CD4-positive, alpha-beta memory T cell (primary cell): Measurements from ENCODE around the gene ZNF618. TPM values are rescaled to one million over a fixed set of nuclear protein-coding genes. Genes with fewer than 3 reads are reported as not detected.

ENCODE experiments used
- CTCF ChIA-PET: fragments of 350-600 bp; sonication (Branson Sonifier 250); formaldehyde crosslinking; loops from one replicate; lab custom pipeline; 2021; ENCODE audit warnings: inconsistent platforms; ENCODE audit not compliant: partially characterized antibody; lab: Charles Lee
- POLR2A ChIA-PET: fragments of 350-600 bp; sonication (Branson Sonifier 250); formaldehyde crosslinking; loops from one replicate; lab custom pipeline; 2021; ENCODE audit not compliant: partially characterized antibody; lab: Charles Lee
- DNase-seq, 5 donors: peaks; one replicate each; pipeline versions ENCODE4 v3.0.0 to v3.0.0-alpha.2; 2020 to 2022; ENCODE audit warnings: mixed read lengths in 1 of 5
- H3K27ac ChIP-seq: one replicate; pipeline ENCODE4 v1.7.0; 2013; ENCODE audit warnings: low read depth, low read length
- H3K27me3 ChIP-seq: 2 replicates; pipeline ENCODE4 v1.7.0; 2013; ENCODE audit warnings: mild to moderate bottlenecking, low read length, moderate library complexity; ENCODE audit not compliant: insufficient read depth
- H3K36me3 ChIP-seq: 2 replicates; pipeline ENCODE4 v1.7.0; 2013; ENCODE audit warnings: mild to moderate bottlenecking, low read length, moderate library complexity; ENCODE audit not compliant: insufficient read depth
- H3K4me1 ChIP-seq: 2 replicates; pipeline ENCODE4 v1.7.0; 2013; ENCODE audit warnings: mild to moderate bottlenecking, low read length, moderate library complexity; ENCODE audit not compliant: insufficient read depth
- H3K4me3 ChIP-seq, 2 donors: one replicate each; pipeline ENCODE4 v1.7.0; 2013; ENCODE audit warnings: low read length in 2 of 2, mild to moderate bottlenecking in 1 of 2
- H3K9me3 ChIP-seq, 2 donors: one replicate each; pipeline ENCODE4 v1.7.0; 2013; ENCODE audit warnings: low read length in 2 of 2, control low read depth in 1 of 2; ENCODE audit not compliant: control insufficient read depth in 1 of 2
- H3K27ac Mint-ChIP-seq, 7 donors: one replicate each; pipeline ENCODE4 v1.8.0; 2020 to 2021; ENCODE audit warnings: mixed read lengths in 7 of 7, mild to moderate bottlenecking in 6 of 7, inconsistent platforms in 3 of 7, moderate library complexity in 3 of 7
- H3K27me3 Mint-ChIP-seq, 2 donors: one replicate each; pipeline ENCODE4 v1.8.0; 2020 to 2021; ENCODE audit warnings: mixed read lengths in 2 of 2
- H3K36me3 Mint-ChIP-seq, 2 donors: one replicate each; pipeline ENCODE4 v1.8.0; 2020 to 2021; ENCODE audit warnings: mixed read lengths in 2 of 2, inconsistent platforms in 1 of 2, mild to moderate bottlenecking in 1 of 2
- H3K4me1 Mint-ChIP-seq, 4 donors: one replicate each; pipeline ENCODE4 v1.8.0; 2020 to 2021; ENCODE audit warnings: mixed read lengths in 4 of 4, mild to moderate bottlenecking in 1 of 4
- H3K4me3 Mint-ChIP-seq, 8 donors: one replicate each; pipeline ENCODE4 v1.8.0; 2020 to 2021; ENCODE audit warnings: mixed read lengths in 8 of 8, mild to moderate bottlenecking in 7 of 8, moderate library complexity in 6 of 8, inconsistent platforms in 3 of 8
- H3K9me3 Mint-ChIP-seq, 8 donors: one replicate each; pipeline ENCODE4 v1.8.0; 2020 to 2021; ENCODE audit warnings: mixed read lengths in 8 of 8, mild to moderate bottlenecking in 5 of 8, inconsistent platforms in 3 of 8, moderate library complexity in 1 of 8
- intact Hi-C: fragments of 100-400 bp; cut with micrococcal nuclease; formaldehyde crosslinking; loops from one replicate; pipeline ENCODE4 v1.15.1; 2023
- polyA plus RNA-seq, 2 donors: library from polyadenylated mRNA; unstranded; fragments of 300-500 nt; fragmentation: Illumina TruSeq; gene quantifications; one replicate each; pipeline ENCODE4 v1.2.3, GENCODE V29; 2021
- total RNA-seq, 2 experiments: library from RNA; stranded (reverse); gene quantifications; one replicate each; pipeline ENCODE4 v1.2.3, GENCODE V29; 2021

Gene ZNF618
- total and polyA plus RNA-seq, 4 experiments from 2014 or later, result 0.79 to 1.7 (median 0.80) TPM; not detected in 1

DNA sequence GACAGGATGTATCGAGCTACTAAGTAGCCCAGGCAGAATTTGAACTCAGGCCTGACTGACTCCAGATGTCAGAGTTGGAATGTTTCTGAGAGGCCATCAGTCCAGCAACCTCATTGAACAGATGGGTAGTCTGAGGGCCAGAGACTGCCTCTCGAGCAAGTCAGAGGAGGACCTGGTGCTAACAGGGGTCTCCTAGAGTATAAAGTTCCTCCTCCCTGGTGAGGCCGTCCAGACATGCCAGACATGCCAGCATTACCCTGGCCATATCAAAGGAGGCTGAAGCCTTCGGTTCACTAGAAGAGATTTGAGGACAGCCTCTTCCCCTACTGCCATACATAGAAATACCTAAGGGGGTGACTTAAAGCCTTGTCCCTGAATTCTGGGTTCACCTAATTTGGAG is 81.2 kb downstream of the ZNF618 start:
- Mint-ChIP-seq H3K36me3 (no peaks in the 10 kb centered on the region), H3K4me1 (no peaks in the 10 kb centered on the region), H3K9me3 (no peaks in the 10 kb centered on the region), H3K27ac (no peak overlapping the region), H3K27me3 (peaks cover 0 to 2% of the 10 kb centered on the region in 2 donors), H3K4me3 (no peak overlapping the region)
- Histone ChIP-seq H3K27me3 (no peaks in the 10 kb centered on the region), H3K4me3 (no peak overlapping the region), H3K9me3 (no peaks in the 10 kb centered on the region), H3K4me1 (no peaks in the 10 kb centered on the region), H3K36me3 (no peaks in the 10 kb centered on the region), H3K27ac (no peak overlapping the region)
- no peak for DNase-seq
- intact Hi-C loops, result no loop called here
- ChIA-PET POLR2A (no interaction called here), CTCF (no interaction called here)

DNA sequence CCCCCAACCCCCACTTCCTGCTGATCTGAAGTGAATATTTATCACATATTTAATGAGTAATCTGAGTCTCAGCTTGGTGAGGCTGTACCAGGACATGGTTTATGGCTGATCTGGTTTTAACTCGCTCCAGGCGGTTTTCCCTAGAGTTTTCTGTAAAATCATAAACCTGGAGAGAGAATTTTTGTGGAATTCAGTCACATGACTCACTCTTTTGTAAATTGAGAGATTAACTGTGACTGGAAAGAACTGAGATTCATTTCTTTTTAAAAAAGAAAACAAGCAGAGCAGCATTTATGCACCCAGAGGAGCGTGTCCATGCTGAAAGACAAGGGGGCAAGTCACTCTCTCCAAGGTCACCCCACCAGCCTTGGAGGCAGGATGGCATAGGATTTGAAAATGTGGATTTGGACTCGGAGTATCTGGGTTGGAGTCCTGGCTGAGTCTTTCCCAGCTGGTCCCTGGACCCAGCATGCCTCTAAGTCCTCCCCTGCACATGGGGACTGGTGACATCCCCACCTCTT is 81.8 kb downstream of the ZNF618 start:
- POLR2A ChIA-PET, result no interaction called here
- Mint-ChIP-seq H3K4me1 (no peaks in the 10 kb centered on the region), H3K27ac (no peak overlapping the region), H3K36me3 (no peaks in the 10 kb centered on the region), H3K4me3 (no peak overlapping the region), H3K27me3 (peaks cover 0 to 2% of the 10 kb centered on the region in 2 donors), H3K9me3 (no peaks in the 10 kb centered on the region)
- no peaks in the 10 kb centered on the region for H3K27me3 ChIP-seq
- CTCF ChIA-PET, result no interaction called here
- H3K27ac ChIP-seq, result no peak overlapping the region
- H3K36me3 ChIP-seq, result no peaks in the 10 kb centered on the region
- no peak overlapping the region for H3K4me3 ChIP-seq
- intact Hi-C loops, result no loop called here
- no peak for DNase-seq
- H3K9me3 ChIP-seq, result no peaks in the 10 kb centered on the region
- no peaks in the 10 kb centered on the region for H3K4me1 ChIP-seq

DNA sequence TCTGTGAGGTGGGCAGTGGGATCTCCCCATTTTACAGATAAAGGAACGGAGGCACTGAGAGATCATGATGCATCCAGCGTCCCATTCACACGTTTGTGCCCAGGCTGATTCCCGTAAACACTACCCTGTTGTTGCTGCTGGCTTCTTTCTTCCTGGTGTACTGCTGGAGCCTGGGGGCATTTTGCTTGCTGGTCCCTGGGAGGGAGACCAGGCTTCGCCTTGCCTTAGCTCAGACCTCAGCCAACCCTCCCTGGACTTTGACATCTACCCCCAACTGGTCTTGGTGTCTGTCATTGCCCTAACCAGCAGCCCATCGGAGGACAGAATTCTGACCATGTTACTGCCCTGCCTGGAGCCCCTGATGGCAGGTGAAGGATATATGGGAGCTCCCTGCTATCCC is 82.4 kb downstream of the ZNF618 start:
- Histone ChIP-seq H3K27me3 (no peaks in the 10 kb centered on the region), H3K36me3 (no peaks in the 10 kb centered on the region), H3K4me1 (no peaks in the 10 kb centered on the region), H3K27ac (no peak overlapping the region), H3K4me3 (no peak overlapping the region), H3K9me3 (no peaks in the 10 kb centered on the region)
- intact Hi-C loops, result no loop called here
- peaks cover 0 to 2% of the 10 kb centered on the region in 2 donors for H3K27me3 Mint-ChIP-seq
- H3K27ac Mint-ChIP-seq, result no peak overlapping the region
- H3K4me3 Mint-ChIP-seq, result no peak overlapping the region
- ChIA-PET POLR2A (no interaction called here), CTCF (no interaction called here)
- no peaks in the 10 kb centered on the region for H3K9me3 Mint-ChIP-seq
- DNase-seq, result no peak
- no peaks in the 10 kb centered on the region for H3K36me3 Mint-ChIP-seq
- H3K4me1 Mint-ChIP-seq, result no peaks in the 10 kb centered on the region

DNA sequence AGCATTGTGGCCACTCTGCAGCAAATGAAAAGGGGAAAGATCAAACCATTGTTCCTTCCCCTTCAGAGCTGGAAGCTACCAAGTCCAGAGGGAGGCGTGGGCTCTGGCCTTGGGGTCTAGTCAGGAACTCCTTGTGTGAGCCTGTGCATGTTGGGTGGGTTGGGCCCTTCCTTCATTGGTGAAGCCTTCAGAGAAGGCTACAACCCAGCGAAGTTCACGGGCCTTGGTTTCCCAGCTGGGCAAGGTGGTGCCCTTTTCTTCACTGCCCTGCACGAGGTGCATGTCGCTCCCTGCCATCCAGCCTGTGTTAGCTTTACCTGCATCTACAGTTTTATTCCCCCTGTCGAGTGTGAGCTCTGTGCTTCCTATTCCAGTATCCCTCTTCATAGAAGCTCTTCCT is 84.7 kb downstream of the ZNF618 start:
- Mint-ChIP-seq H3K4me3 (no peak overlapping the region), H3K27me3 (peaks cover 0 to 2% of the 10 kb centered on the region in 2 donors), H3K36me3 (no peaks in the 10 kb centered on the region), H3K9me3 (no peaks in the 10 kb centered on the region), H3K4me1 (no peaks in the 10 kb centered on the region), H3K27ac (no peak overlapping the region)
- H3K4me3 ChIP-seq, result no peak overlapping the region
- ChIA-PET POLR2A (no interaction called here), CTCF (no interaction called here)
- intact Hi-C loops, result no loop called here
- no peak overlapping the region for H3K27ac ChIP-seq
- H3K36me3 ChIP-seq, result no peaks in the 10 kb centered on the region
- DNase-seq, result no peak
- no peaks in the 10 kb centered on the region for H3K9me3 ChIP-seq
- H3K27me3 ChIP-seq, result no peaks in the 10 kb centered on the region
- no peaks in the 10 kb centered on the region for H3K4me1 ChIP-seq

DNA sequence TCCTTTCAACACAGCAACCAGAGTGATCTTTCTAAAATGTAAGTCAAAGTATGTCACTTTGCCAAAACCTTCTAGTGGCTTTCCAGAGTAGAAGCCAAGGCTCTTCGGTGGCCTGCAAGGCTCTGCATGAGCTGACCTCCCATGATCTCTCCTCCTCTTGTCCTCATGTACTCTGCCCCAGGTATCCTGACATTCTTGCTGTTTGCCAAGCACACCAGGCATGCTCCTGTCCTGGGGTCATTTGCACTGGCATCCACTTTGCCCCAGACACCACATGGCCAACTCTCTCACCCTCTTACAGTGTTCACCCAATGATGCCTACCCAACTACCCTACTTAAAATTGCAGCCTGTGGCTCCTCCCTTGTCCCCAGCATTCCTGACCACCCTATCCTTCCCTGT is 86.3 kb downstream of the ZNF618 start:
- no peaks in the 10 kb centered on the region for H3K36me3 Mint-ChIP-seq
- Histone ChIP-seq H3K4me3 (no peak overlapping the region), H3K36me3 (no peaks in the 10 kb centered on the region), H3K4me1 (no peaks in the 10 kb centered on the region), H3K27ac (no peak overlapping the region), H3K9me3 (no peaks in the 10 kb centered on the region), H3K27me3 (no peaks in the 10 kb centered on the region)
- H3K27ac Mint-ChIP-seq, result no peak overlapping the region
- H3K9me3 Mint-ChIP-seq, result no peaks in the 10 kb centered on the region
- intact Hi-C loops, result no loop called here
- no peak for DNase-seq
- H3K4me1 Mint-ChIP-seq, result no peaks in the 10 kb centered on the region
- no peak overlapping the region for H3K4me3 Mint-ChIP-seq
- CTCF ChIA-PET, result interaction anchor here (0.8 kb wide), 1 partner anchor 109 kb away, joined by 3 read pairs; no protein-coding TSS in a partner anchor
- POLR2A ChIA-PET, result no interaction called here
- H3K27me3 Mint-ChIP-seq, result peaks cover 0 to 2% of the 10 kb centered on the region in 2 donors

DNA sequence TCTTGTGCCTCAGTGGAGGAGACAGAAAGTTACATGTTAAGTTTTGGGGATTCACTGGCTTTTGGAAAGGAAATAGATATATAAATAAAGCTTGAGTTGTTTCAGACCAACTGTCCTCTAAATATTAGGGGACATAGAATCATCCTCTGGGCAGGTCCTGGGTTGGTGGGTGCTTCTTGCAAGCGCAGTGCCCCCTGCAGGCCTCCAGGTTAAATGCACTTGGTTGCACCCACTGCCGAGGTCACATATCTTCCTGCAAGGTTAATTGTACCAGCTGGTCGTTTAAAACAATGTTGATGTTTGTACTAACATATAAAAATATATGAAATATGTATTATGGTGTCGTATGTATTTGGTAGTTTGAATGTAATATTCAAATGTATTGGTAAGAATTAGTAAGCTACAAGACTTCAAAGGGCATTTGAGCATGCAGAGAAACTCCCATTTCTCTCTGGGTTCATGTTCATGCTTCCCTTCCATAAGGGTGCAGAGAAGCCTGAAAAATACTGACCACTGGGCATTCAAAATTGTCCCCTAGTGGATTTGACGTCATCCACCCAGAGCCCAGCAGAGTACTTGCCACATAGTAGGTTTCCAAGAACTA is 87.0 kb downstream of the ZNF618 start:
- Histone ChIP-seq H3K4me1 (no peaks in the 10 kb centered on the region), H3K4me3 (no peak overlapping the region), H3K27ac (no peak overlapping the region), H3K36me3 (no peaks in the 10 kb centered on the region), H3K9me3 (no peaks in the 10 kb centered on the region), H3K27me3 (no peaks in the 10 kb centered on the region)
- DNase-seq, result no peak
- no peaks in the 10 kb centered on the region for H3K36me3 Mint-ChIP-seq
- H3K27ac Mint-ChIP-seq, result no peak overlapping the region
- H3K9me3 Mint-ChIP-seq, result no peaks in the 10 kb centered on the region
- peaks cover 0 to 2% of the 10 kb centered on the region in 2 donors for H3K27me3 Mint-ChIP-seq
- POLR2A ChIA-PET, result no interaction called here
- no peak overlapping the region for H3K4me3 Mint-ChIP-seq
- CTCF ChIA-PET, result interaction anchor here (0.8 kb wide), 1 partner anchor 109 kb away, joined by 3 read pairs; no protein-coding TSS in a partner anchor
- no peaks in the 10 kb centered on the region for H3K4me1 Mint-ChIP-seq
- intact Hi-C loops, result no loop called here

DNA sequence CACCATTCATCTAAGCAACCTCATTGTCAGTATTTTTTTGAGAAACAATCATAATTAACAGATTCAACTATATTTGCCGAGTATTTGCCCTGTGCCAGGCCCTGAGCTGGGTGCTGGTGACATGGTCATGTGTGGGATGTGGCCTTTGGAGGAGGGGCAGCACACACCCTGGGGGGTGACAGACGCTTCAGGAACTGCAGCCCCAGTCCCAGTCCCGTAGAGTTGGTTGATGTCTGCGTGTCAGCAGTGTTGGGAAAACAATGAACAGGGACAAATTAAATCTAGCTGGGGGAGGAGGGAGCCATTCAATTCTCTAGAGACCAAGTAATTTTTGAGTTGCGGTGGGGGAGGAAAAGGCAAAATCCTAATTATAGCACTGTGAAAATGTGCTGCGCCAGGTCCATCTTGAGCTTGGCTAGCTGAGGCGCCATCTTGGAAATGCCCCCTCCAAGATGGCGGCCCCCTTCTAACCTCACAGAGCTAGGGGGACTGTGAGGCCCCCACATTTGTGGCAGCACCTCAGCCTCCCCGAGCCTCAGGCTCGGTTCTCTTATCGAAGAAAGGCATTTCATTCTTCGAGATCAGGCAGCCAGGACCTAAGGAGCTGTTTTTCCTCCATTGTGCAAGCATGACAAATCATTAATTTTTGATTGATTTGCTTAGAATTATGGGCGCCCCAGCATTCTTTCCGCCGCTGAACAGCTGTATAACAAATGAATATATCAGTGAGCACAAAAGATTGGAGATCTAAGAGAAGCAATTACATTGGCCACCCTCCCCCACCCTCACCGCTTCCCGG is 87.8 kb downstream of the ZNF618 start:
- H3K36me3 Mint-ChIP-seq, result no peaks in the 10 kb centered on the region
- intact Hi-C loops, result no loop called here
- H3K36me3 ChIP-seq, result no peaks in the 10 kb centered on the region
- DNase-seq, result no peak
- no peaks in the 10 kb centered on the region for H3K9me3 Mint-ChIP-seq
- no peak overlapping the region for H3K27ac ChIP-seq
- no peak overlapping the region for H3K27ac Mint-ChIP-seq
- no peak overlapping the region for H3K4me3 Mint-ChIP-seq
- H3K4me1 Mint-ChIP-seq, result no peaks in the 10 kb centered on the region
- no peaks in the 10 kb centered on the region for H3K9me3 ChIP-seq
- no peak overlapping the region for H3K4me3 ChIP-seq
- ChIA-PET CTCF (no interaction called here), POLR2A (no interaction called here)
- no peaks in the 10 kb centered on the region for H3K27me3 ChIP-seq
- peaks cover 0 to 2% of the 10 kb centered on the region in 2 donors for H3K27me3 Mint-ChIP-seq
- no peaks in the 10 kb centered on the region for H3K4me1 ChIP-seq
